ENCODE measurements around the gene ODR4. TPM values are rescaled to one million over a fixed set of nuclear protein-coding genes. Genes with fewer than 3 reads are reported as not detected.
"Not testable (repeated sequence)": the region's sequence is repeated elsewhere in the genome, so short reads cannot be mapped to it uniquely, and the experiment has no call there.

ODR4 gene
- total and polyA plus RNA-seq, 10 donors: 6.2 to 22.1 (median 16.9) TPM

- WGBS, 5 donors: 88 to 96% (median 93%) methylated on average over 4 of the region's 4 CpGs
- Histone ChIP-seq H3K4me3 (no peak overlapping the region), H3K36me3 (no peaks in the 10 kb centered on the region), H3K27me3 (replicated peaks in 1 of 7) (no peaks in the 10 kb centered on the region), H3K27ac (no peak overlapping the region), H3K9me3 (no peaks in the 10 kb centered on the region), H3K4me1 (peaks cover 0 to 7% (median 0%) of the 10 kb centered on the region in 6 donors)
- TF ChIP-seq POLR2A (IDR thresholded peaks at IDR 0.05) (no peak), POLR2AphosphoS5 (IDR thresholded peaks at IDR 0.05) (no peak), CTCF (IDR thresholded peaks at IDR 0.05 in 8 of 11, conservative IDR thresholded peaks at IDR 0.05 in 3 of 11) (no peak)
- DNase-seq: no peak
- intact Hi-C loops (cut with DNase I; ENCODE audit: low total_unique reads): no loop called here
Measured at GRCh38 chr1:186446152-186446551, 70.5 kb downstream of the ODR4 start.

GRCh38 chr1:186454981-186455380 lies 79.3 kb downstream of the ODR4 start:
- no peak for DNase-seq
- Histone ChIP-seq H3K36me3 (no peaks in the 10 kb centered on the region), H3K27ac (no peak overlapping the region), H3K9me3 (no peaks in the 10 kb centered on the region), H3K27me3 (replicated peaks in 1 of 7) (no peaks in the 10 kb centered on the region), H3K4me3 (no peak overlapping the region), H3K4me1 (no peaks in the 10 kb centered on the region)
- WGBS, 5 donors: 26 to 33% (median 31%) methylated on average over 3 of the region's 3 CpGs
- TF ChIP-seq CTCF (IDR thresholded peaks at IDR 0.05 in 8 of 11, conservative IDR thresholded peaks at IDR 0.05 in 3 of 11): no peak
- TF ChIP-seq POLR2AphosphoS5 (IDR thresholded peaks at IDR 0.05): no peak
- no peak for TF ChIP-seq POLR2A (IDR thresholded peaks at IDR 0.05)
- intact Hi-C loops (cut with DNase I; ENCODE audit: low total_unique reads): no loop called here

- no peak for DNase-seq
- no peak overlapping the region for H3K27ac ChIP-seq
- H3K9me3 ChIP-seq: no peaks in the 10 kb centered on the region
- no peak for TF ChIP-seq CTCF (IDR thresholded peaks at IDR 0.05 in 8 of 11, conservative IDR thresholded peaks at IDR 0.05 in 3 of 11)
- no peak for TF ChIP-seq POLR2A (IDR thresholded peaks at IDR 0.05)
- no peak for TF ChIP-seq POLR2AphosphoS5 (IDR thresholded peaks at IDR 0.05)
- intact Hi-C loops (cut with DNase I; ENCODE audit: low total_unique reads): no loop called here
- no peaks in the 10 kb centered on the region for H3K27me3 ChIP-seq (replicated peaks in 1 of 7)
- H3K36me3 ChIP-seq: no peaks in the 10 kb centered on the region
- no peak overlapping the region for H3K4me3 ChIP-seq
- H3K4me1 ChIP-seq: no peaks in the 10 kb centered on the region
- 38 to 56% (median 47%) methylated on average over 3 of the region's 3 CpGs for WGBS, 5 donors
Measured at GRCh38 chr1:186456729-186457255, 81.2 kb downstream of the ODR4 start.

GRCh38 chr1:186459161-186459560 lies 83.5 kb downstream of the ODR4 start:
- H3K27me3 ChIP-seq (replicated peaks in 1 of 7); H3K36me3 ChIP-seq; intact Hi-C loops (cut with DNase I; ENCODE audit: low total_unique reads); H3K27ac ChIP-seq; H3K9me3 ChIP-seq; H3K4me3 ChIP-seq; DNase-seq; H3K4me1 ChIP-seq: not testable (repeated sequence)
- 93 to 98% (median 95%) methylated on average over 11 to 14 of the region's 14 CpGs for WGBS, 5 donors

GRCh38 chr1:186461014-186461413 lies 85.4 kb downstream of the ODR4 start, which contains the start of gene PDC:
Gene PDC (minus strand): TSS chr1:186461114. CDS start chr1:186449459, 11,655 bp downstream.
- intact Hi-C loops (cut with DNase I; ENCODE audit: low total_unique reads): no loop called here
- H3K27me3 ChIP-seq (replicated peaks in 1 of 7): no peaks in the 10 kb centered on the region
- H3K4me3 ChIP-seq: no peak within 1 kb of the TSS
- WGBS, 5 donors: 86 to 95% (median 92%) methylated on average over 2 of the region's 2 CpGs
- H3K36me3 ChIP-seq: no peaks in the 10 kb centered on the region
- DNase-seq: no peak
- H3K4me1 ChIP-seq: no peaks in the 10 kb centered on the region
- H3K9me3 ChIP-seq: no peaks in the 10 kb centered on the region
- TF ChIP-seq CTCF (IDR thresholded peaks at IDR 0.05 in 8 of 11, conservative IDR thresholded peaks at IDR 0.05 in 3 of 11): no peak
- TF ChIP-seq POLR2A (IDR thresholded peaks at IDR 0.05): no peak
- TF ChIP-seq POLR2AphosphoS5 (IDR thresholded peaks at IDR 0.05): no peak
- no peak within 1 kb of the TSS for H3K27ac ChIP-seq
